T-helper 17 cell (primary cell): Measurements from ENCODE around the gene GORAB. TPM values are rescaled to one million over a fixed set of nuclear protein-coding genes. Genes with fewer than 3 reads are reported as not detected.

ENCODE experiments used
- total RNA-seq, 4 donors: library from RNA in 2 of 4; stranded (reverse) in 2 of 4; gene quantifications; one replicate each; pipeline ENCODE4 v1.2.3 and lab custom pipeline; 2022 to 2026

Gene GORAB
- total RNA-seq, 2 donors from 2014 or later, result 20.0 to 20.7 TPM

Other genes with a start within 250 kb of the GORAB start
- not detected for gene PRRX1, start 132.0 kb downstream of the GORAB start, total RNA-seq